ENCODE measurements around the gene NSUN4.

The NSUN4 gene

GRCh38 chr1:46406881-46407608 lies 66.4 kb downstream of the NSUN4 start:
- Mint-ChIP-seq H3K9me3 (no peaks in the 10 kb centered on the region), H3K4me3 (peak overlapping the region; percentile 41 to 80 (median 64)), H3K27ac (peak overlapping the region in 1 of 3 experiments; percentile 63), H3K27me3 (ENCODE audit: low read depth) (peaks cover 15% of the 10 kb centered on the region), H3K4me1 (peaks cover 14% of the 10 kb centered on the region), H3K36me3 (ENCODE audit: low read depth) (peaks cover 3% of the 10 kb centered on the region)
- no peak for TF ChIP-seq CTCF (IDR thresholded peaks at IDR 0.05; ENCODE audit: unreplicated experiment in 3 of 3)

GRCh38 chr1:46407636-46408035 lies 67.0 kb downstream of the NSUN4 start:
- peaks cover 3% of the 10 kb centered on the region for H3K36me3 Mint-ChIP-seq (ENCODE audit: low read depth)
- no peaks in the 10 kb centered on the region for H3K9me3 Mint-ChIP-seq
- H3K27ac Mint-ChIP-seq = no peak overlapping the region
- peaks cover 15% of the 10 kb centered on the region for H3K27me3 Mint-ChIP-seq (ENCODE audit: low read depth)
- peaks cover 14% of the 10 kb centered on the region for H3K4me1 Mint-ChIP-seq
- peak overlapping the region in 2 of 3 experiments; percentile 24 to 80 for H3K4me3 Mint-ChIP-seq
- TF ChIP-seq CTCF (IDR thresholded peaks at IDR 0.05; ENCODE audit: unreplicated experiment in 3 of 3) = no peak

- no peak overlapping the region for H3K4me3 Mint-ChIP-seq
These were observed 67.9 kb downstream of the NSUN4 start for GRCh38 chr1:46408356-46409062.

GRCh38 chr1:46409063-46409372 lies 68.4 kb downstream of the NSUN4 start:
- peaks cover 9% of the 10 kb centered on the region for H3K27me3 Mint-ChIP-seq (ENCODE audit: low read depth)
- H3K9me3 Mint-ChIP-seq = no peaks in the 10 kb centered on the region
- H3K4me1 Mint-ChIP-seq = peaks cover 9% of the 10 kb centered on the region
- H3K36me3 Mint-ChIP-seq (ENCODE audit: low read depth) = peaks cover 5% of the 10 kb centered on the region
- no peak overlapping the region for H3K4me3 Mint-ChIP-seq
- H3K27ac Mint-ChIP-seq = no peak overlapping the region
- TF ChIP-seq CTCF (IDR thresholded peaks at IDR 0.05; ENCODE audit: unreplicated experiment in 3 of 3) = no peak

More at GRCh38 chr1:46408356-46409062, 67.9 kb downstream of the NSUN4 start:
- Mint-ChIP-seq H3K27me3 (ENCODE audit: low read depth) (peaks cover 15% of the 10 kb centered on the region), H3K4me1 (peaks cover 12% of the 10 kb centered on the region), H3K36me3 (ENCODE audit: low read depth) (peaks cover 3% of the 10 kb centered on the region), H3K9me3 (no peaks in the 10 kb centered on the region), H3K27ac (no peak overlapping the region)
- no peak for TF ChIP-seq CTCF (IDR thresholded peaks at IDR 0.05; ENCODE audit: unreplicated experiment in 3 of 3)

- no peak overlapping the region for H3K4me3 Mint-ChIP-seq
- H3K27me3 Mint-ChIP-seq (ENCODE audit: low read depth) = peaks cover 9% of the 10 kb centered on the region
- TF ChIP-seq CTCF (IDR thresholded peaks at IDR 0.05; ENCODE audit: unreplicated experiment in 3 of 3) = no peak
- H3K27ac Mint-ChIP-seq = no peak overlapping the region
- H3K36me3 Mint-ChIP-seq (ENCODE audit: low read depth) = peaks cover 6% of the 10 kb centered on the region
- H3K4me1 Mint-ChIP-seq = peaks cover 9% of the 10 kb centered on the region
- no peaks in the 10 kb centered on the region for H3K9me3 Mint-ChIP-seq
These were observed 69.8 kb downstream of the NSUN4 start for GRCh38 chr1:46410156-46411009.
